Activated naive CD4-positive, alpha-beta T cell treated with anti-CD3 and anti-CD28 coated beads, Interleukin-2, amount 10 ng/mL, durations not matched to agents 7 days and 5 days (primary cell): ENCODE results near the gene CACHD1.
"Not testable (repeated sequence)": the region's sequence is repeated elsewhere in the genome, so short reads cannot be mapped to it uniquely, and the experiment has no call there.

Experiments used
- CTCF ChIA-PET: fragments of 350-600 bp; sonication (Branson Sonifier 250); formaldehyde crosslinking; loops from one replicate; lab custom pipeline; 2021; ENCODE audit warnings: antibody characterized with exemption; lab: Charles Lee
- DNase-seq: peaks from one replicate; pipeline ENCODE4 v3.0.0-alpha.2; 2020
- H3K27ac Mint-ChIP-seq: one replicate; pipeline ENCODE4 v1.8.0; 2021; ENCODE audit warnings: mild to moderate bottlenecking, moderate library complexity, mixed read lengths
- H3K27me3 Mint-ChIP-seq: one replicate; pipeline ENCODE4 v1.8.0; 2021; ENCODE audit warnings: mild to moderate bottlenecking, mixed read lengths
- H3K36me3 Mint-ChIP-seq: one replicate; pipeline ENCODE4 v1.8.0; 2021; ENCODE audit warnings: mixed read lengths
- H3K4me1 Mint-ChIP-seq: one replicate; pipeline ENCODE4 v1.8.0; 2021; ENCODE audit warnings: mixed read lengths
- H3K4me3 Mint-ChIP-seq: one replicate; pipeline ENCODE4 v1.8.0; 2021; ENCODE audit warnings: mild to moderate bottlenecking, moderate library complexity, mixed read lengths
- H3K9me3 Mint-ChIP-seq: one replicate; pipeline ENCODE4 v1.8.0; 2021; ENCODE audit warnings: mixed read lengths

Gene CACHD1

DNA sequence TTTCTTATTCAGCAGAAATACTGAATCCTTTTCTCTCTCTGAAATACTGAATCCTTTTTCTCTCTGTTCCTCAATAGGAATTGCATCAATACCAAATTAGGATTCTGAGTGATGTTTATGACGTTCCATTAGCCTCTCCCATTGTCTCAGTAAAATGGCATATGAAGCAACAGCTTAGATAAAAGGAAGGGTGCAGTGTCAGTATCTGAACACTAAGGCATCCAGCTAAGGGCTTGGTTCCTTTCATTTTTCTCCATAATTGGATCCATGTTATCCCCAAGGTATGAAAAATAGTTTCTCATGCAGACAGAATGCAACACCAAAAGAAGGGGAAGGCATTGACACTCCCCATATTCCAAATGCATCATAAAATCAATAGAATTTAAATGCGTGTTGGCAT is 213.5 kb downstream of the CACHD1 start:
- Mint-ChIP-seq H3K9me3 (no peaks in the 10 kb centered on the region), H3K27me3 (no peaks in the 10 kb centered on the region), H3K27ac (no peak overlapping the region)

DNA sequence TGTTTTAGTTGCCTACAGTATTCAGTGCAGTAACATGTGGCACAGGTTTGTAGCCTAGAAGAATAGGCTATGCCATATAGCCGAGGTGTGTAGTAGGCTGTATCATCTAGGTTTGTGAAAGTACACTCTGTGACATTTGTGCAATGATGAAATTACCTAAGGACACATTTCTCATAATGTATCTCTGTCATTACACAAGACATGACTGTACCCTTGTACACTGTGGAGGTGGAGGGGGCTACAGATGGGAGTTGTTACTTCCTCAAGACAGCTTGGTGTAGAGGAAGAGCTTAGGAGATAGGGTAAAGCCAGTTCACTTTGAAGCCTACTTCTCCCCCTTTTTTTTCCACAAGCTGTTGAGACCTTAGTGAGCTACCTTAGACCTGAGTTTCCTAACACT is 215.3 kb downstream of the CACHD1 start:
- Mint-ChIP-seq H3K9me3 (no peaks in the 10 kb centered on the region), H3K27me3 (no peaks in the 10 kb centered on the region), H3K27ac (no peak overlapping the region), H3K36me3 (no peaks in the 10 kb centered on the region), H3K4me3 (no peak overlapping the region), H3K4me1 (no peaks in the 10 kb centered on the region)
- CTCF ChIA-PET = interaction anchor here (0.6 to 1.5 kb wide), 4 partner anchors 8 to 419 kb away, joined by 3 to 9 read pairs (median 4); no protein-coding TSS in a partner anchor
- no peak for DNase-seq

More for the DNA sequence above, 213.5 kb downstream of the CACHD1 start:
- no peak overlapping the region for H3K4me3 Mint-ChIP-seq
- no peak for DNase-seq
- no peaks in the 10 kb centered on the region for H3K36me3 Mint-ChIP-seq
- CTCF ChIA-PET = interaction anchor here (0.6 to 1.7 kb wide), 6 partner anchors 7 to 414 kb away, joined by 3 to 6 read pairs (median 3); no protein-coding TSS in a partner anchor
- H3K4me1 Mint-ChIP-seq = no peaks in the 10 kb centered on the region

DNA sequence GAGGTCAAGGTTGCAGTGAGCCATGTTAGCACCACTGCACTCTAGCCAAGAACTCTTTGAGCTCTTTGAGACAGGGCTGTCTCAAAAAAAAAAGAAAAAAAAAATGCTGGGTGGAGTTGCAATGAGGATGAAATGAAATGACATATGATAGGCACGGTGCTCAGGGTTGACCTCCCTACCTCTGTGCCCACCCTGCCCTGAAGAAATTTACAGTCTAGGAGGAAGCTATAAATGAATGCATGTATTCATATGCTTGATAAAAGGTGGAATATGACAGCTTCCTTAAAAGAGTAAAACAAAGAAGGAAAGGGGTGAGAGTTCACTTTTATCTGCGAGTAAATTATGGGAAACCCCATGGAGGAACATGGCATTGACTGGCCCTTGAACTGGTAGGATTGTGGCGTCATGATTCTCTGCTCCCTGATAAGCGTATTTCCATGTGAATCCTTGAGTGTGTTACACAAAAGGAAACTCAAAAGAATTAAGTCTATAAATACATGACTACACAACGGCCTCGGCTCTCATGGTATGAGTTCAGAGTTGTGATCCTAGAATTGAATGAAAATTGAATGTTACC is 215.9 kb downstream of the CACHD1 start:
- Mint-ChIP-seq H3K27me3 (no peaks in the 10 kb centered on the region), H3K27ac (no peak overlapping the region)

DNA sequence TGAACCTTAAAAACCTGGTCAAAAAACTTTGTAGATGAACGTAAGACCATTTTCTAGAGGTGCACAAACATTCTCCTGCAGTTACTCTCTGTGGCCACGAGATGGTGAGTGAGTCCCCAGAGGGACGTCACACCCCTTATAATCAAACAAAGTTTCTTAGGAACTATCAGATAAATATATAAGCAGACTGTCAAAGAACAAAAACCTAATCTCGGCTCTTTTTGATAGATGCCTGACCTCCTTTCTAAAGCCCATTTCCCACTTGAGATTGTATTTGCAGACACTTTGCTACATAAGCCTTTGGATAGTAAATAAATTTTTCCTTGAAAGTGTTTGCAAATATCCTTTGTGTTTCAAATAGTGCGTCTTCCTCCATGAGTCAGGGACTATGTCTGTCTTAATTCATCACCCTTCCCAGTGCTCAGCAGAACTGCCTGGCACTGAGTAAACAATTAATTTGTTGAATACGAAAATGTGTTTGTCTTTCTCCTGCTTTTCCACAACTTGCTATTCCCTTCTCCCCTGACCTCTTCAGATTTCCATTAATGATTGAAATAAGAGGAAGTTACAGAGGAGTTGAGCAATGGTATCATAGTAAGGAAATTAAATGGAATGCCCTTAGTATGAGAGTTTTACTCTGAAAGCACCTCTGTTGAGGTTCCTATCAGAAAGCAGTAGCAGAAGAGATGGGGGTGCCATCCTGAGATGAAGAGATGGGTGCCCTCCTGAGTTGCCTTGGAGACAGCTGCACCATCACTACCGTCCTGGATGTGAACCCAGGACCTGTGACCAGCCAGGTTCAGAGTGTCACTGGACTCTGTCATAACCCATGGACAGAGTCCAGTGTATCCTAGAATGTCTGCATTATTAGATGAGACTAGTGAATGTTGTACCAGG is 217.1 kb downstream of the CACHD1 start:
- DNase-seq = peak; percentile 36
- H3K36me3 Mint-ChIP-seq = no peaks in the 10 kb centered on the region
- H3K27ac Mint-ChIP-seq = no peak overlapping the region
- H3K9me3 Mint-ChIP-seq = no peaks in the 10 kb centered on the region
- CTCF ChIA-PET = interaction anchor here (1.0 to 2.1 kb wide), 3 partner anchors 10 to 136 kb away, joined by 4 to 9 read pairs (median 5); no protein-coding TSS in a partner anchor
- no peak overlapping the region for H3K4me3 Mint-ChIP-seq
- H3K27me3 Mint-ChIP-seq = no peaks in the 10 kb centered on the region
- H3K4me1 Mint-ChIP-seq = peaks cover 10% of the 10 kb centered on the region

More for the DNA sequence above, 215.9 kb downstream of the CACHD1 start:
- H3K9me3 Mint-ChIP-seq = no peaks in the 10 kb centered on the region
- H3K36me3 Mint-ChIP-seq = no peaks in the 10 kb centered on the region
- DNase-seq = no peak
- CTCF ChIA-PET = interaction anchor here (0.6 to 1.5 kb wide), 5 partner anchors 9 to 419 kb away, joined by 3 to 9 read pairs (median 3); no protein-coding TSS in a partner anchor
- no peaks in the 10 kb centered on the region for H3K4me1 Mint-ChIP-seq
- no peak overlapping the region for H3K4me3 Mint-ChIP-seq

DNA sequence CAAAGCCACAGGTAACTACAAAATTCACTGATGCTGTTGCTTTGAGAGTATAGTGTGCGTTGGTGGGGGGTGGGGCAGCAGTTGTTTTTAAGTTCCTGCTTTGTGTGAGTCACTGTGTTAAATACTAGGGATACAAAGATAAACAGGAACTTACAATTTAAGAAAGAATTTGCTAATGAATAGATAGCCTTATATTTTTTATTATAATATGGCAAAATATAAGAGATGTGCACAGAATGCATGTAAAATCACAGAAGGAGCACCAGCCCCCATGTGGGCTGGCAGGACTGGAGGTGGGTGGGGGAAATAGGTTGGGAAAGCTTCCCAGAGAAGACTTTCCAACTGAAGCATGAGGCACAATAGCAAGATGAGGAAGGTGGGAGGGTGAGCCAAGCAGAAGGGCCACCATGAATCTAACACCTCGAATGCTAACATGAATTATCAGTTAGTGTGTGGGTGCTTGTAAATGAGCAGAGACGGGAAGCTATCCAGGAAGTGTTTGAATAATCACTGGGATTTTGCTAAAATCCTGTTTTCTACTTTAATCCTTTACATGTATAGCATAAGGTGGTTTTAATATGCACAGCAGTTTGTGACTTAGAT is 217.9 kb downstream of the CACHD1 start:
- Mint-ChIP-seq H3K27me3 (no peaks in the 10 kb centered on the region), H3K4me1 (peaks cover 12% of the 10 kb centered on the region), H3K36me3 (no peaks in the 10 kb centered on the region), H3K27ac (no peak overlapping the region), H3K4me3 (no peak overlapping the region), H3K9me3 (no peaks in the 10 kb centered on the region)
- DNase-seq = no peak
- CTCF ChIA-PET = interaction anchor here (0.6 to 2.1 kb wide), 5 partner anchors 10 to 226 kb away, joined by 3 to 9 read pairs (median 4); no protein-coding TSS in a partner anchor

DNA sequence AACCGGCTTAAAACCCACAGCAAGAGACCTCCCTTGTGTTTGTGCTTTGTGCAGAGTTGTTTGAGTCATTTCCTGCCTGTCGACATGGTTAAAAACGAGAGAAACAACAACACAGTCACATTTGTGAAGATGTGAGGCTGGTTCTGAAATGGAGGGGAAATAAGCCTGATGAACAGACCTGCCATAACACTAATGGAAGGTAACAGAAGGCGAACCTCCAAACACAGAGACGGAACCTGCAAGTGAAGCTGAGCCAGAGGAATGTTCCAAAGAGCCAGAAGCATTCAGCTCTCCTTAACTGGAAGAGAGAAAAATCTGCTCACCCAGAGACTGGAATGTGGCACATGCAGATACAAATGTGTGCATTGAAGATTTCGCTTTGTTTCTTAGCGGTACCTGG is 221.7 kb downstream of the CACHD1 start:
- CTCF ChIA-PET = interaction anchor here (1.0 kb wide), 1 partner anchor 10 kb away, joined by 3 read pairs; no protein-coding TSS in a partner anchor
- Mint-ChIP-seq H3K9me3 (no peaks in the 10 kb centered on the region), H3K4me1 (peaks cover 12% of the 10 kb centered on the region), H3K4me3 (no peak overlapping the region), H3K27me3 (no peaks in the 10 kb centered on the region), H3K36me3 (no peaks in the 10 kb centered on the region), H3K27ac (no peak overlapping the region)
- no peak for DNase-seq

DNA sequence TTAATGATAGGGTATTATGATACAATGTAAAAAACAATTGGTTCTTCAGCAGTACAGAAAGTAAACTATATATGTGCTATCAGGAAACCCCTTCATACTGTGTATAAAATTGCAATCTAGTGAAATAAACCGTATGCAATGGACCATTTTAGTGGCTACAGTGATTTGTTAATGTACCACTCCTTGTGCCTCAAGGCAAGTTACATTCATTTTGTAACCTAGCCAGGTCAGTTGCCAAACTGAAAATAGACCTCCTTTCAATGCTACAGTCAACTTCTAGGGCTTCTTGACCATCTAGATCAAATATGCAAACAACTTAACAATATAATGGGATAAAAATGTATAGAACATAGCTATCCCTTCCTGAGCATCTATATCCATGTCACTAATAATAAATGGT is 223.0 kb downstream of the CACHD1 start:
- Mint-ChIP-seq H3K27ac (no peak overlapping the region), H3K27me3 (no peaks in the 10 kb centered on the region), H3K36me3 (no peaks in the 10 kb centered on the region), H3K9me3 (no peaks in the 10 kb centered on the region), H3K4me1 (peaks cover 12% of the 10 kb centered on the region), H3K4me3 (no peak overlapping the region)
- CTCF ChIA-PET = no interaction called here
- DNase-seq = no peak

DNA sequence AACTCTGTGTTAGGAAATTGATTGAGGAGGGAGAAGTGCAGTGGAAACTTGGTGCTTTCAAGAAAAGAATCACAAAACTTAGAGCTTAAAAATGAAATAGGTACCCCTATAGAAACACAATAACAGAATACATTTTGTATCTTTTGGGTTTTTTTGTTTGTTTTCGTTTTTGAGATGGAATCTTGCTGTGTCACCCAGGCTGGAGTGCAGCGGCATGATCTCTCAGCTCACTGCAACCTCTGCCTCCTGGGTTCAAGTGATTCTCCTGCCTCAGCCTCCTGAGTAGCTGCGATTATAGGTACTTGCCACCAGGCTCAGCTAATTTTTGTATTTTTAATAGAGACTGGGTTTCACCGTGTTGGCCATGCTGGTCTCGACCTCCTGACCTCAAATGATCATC is 223.5 kb downstream of the CACHD1 start:
- H3K4me3 Mint-ChIP-seq = no peak overlapping the region
- H3K27ac Mint-ChIP-seq = no peak overlapping the region
- no peak for DNase-seq
- H3K4me1 Mint-ChIP-seq = peaks cover 12% of the 10 kb centered on the region
- no peaks in the 10 kb centered on the region for H3K27me3 Mint-ChIP-seq
- H3K36me3 Mint-ChIP-seq = no peaks in the 10 kb centered on the region
- H3K9me3 Mint-ChIP-seq = no peaks in the 10 kb centered on the region
- CTCF ChIA-PET = no interaction called here

DNA sequence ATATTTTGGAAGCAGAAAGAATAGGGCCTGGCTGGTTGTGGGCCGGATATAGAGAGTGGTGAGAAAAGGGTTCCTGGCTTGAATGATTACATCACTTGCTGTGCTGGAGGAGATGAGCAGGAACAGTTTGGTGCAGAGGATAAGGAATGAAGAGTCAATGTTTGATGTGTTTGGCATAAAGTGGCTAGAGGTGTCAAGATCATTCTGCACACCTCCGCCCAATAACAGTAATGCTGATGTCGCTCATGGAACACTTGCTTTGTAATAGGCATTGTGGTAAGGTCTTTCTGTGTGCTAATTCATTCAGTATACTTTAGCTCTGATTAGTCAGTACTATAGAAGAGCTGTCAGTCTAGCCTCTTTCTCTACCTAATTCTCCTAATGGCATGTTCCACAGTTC is 226.9 kb downstream of the CACHD1 start:
- Mint-ChIP-seq H3K9me3 (no peaks in the 10 kb centered on the region), H3K27ac (no peak overlapping the region), H3K4me1 (peaks cover 5% of the 10 kb centered on the region), H3K27me3 (peaks cover 8% of the 10 kb centered on the region), H3K36me3 (no peaks in the 10 kb centered on the region), H3K4me3 (no peak overlapping the region)
- no peak for DNase-seq
- CTCF ChIA-PET = interaction anchor here (0.6 to 1.4 kb wide), 2 partner anchors 22 to 366 kb away, joined by 3 read pairs; no protein-coding TSS in a partner anchor

DNA sequence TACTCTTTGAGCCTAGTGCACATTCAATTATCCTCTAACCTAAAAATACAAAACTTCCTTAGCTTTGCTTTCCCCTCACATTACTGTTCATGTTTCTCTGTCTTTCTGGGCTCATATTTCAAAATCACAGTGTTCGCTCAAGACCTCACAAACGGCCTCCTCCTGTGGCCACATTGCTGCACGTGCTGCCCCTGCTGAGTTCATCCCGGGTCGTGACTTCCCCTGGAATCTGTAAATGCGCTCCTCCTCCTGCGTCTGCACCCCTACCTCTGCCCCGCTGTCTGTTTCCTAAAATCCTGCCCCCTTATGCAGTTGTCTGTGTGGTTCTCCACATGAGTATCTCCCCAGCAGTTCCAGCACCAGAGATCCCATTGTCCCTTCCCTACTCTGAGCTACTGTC is 229.4 kb downstream of the CACHD1 start:
- no peaks in the 10 kb centered on the region for H3K4me1 Mint-ChIP-seq
- H3K4me3 Mint-ChIP-seq = no peak overlapping the region
- no peak for DNase-seq
- H3K9me3 Mint-ChIP-seq = no peaks in the 10 kb centered on the region
- CTCF ChIA-PET = no interaction called here
- no peak overlapping the region for H3K27ac Mint-ChIP-seq
- peaks cover 14% of the 10 kb centered on the region for H3K27me3 Mint-ChIP-seq
- no peaks in the 10 kb centered on the region for H3K36me3 Mint-ChIP-seq

DNA sequence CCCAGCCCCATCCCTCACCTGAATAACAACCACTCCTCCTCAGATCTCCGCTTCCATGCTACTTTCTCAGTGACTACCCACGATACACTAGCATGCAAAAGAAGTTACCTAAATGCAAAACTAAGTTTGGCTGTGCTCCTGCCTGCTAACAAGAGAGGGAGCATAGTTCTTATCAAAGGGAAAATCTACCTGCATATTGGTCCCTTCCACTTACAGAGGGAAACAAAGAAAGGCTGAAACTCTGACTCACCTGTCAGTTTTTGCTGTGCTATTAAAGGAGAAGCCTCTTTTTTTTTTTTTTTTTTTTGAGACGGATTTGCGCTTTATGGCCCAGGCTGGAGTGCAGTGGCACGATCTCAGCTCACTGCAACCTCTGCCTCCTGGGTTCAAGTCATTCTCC is 231.1 kb downstream of the CACHD1 start:
- no peaks in the 10 kb centered on the region for H3K9me3 Mint-ChIP-seq
- H3K27ac Mint-ChIP-seq = no peak overlapping the region
- DNase-seq = no peak
- H3K4me1 Mint-ChIP-seq = no peaks in the 10 kb centered on the region
- H3K36me3 Mint-ChIP-seq = no peaks in the 10 kb centered on the region
- H3K4me3 Mint-ChIP-seq = no peak overlapping the region
- CTCF ChIA-PET = interaction anchor here (1.0 kb wide), 1 partner anchor 123 kb away, joined by 3 read pairs; no protein-coding TSS in a partner anchor
- H3K27me3 Mint-ChIP-seq = peaks cover 14% of the 10 kb centered on the region

DNA sequence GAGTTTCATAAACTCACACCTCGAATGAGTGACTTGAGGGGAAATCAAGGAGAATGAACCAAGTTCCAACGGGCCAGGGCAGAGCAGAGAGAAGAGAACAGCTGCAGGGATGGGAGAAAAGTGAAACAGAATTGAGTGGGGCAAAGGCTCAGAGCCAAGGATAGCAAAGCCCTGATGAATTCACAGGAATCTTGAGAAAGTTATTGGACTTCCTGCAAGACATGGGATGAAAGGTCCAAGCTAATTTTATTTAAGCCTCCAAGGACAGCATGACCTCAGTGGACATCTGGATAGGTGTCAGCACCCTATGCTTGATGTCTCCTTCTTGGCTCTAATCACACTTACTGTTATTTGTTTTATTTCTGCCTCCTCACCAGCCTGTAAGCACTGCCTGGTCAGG is 232.0 kb downstream of the CACHD1 start:
- Mint-ChIP-seq H3K36me3 (no peaks in the 10 kb centered on the region), H3K4me3 (no peak overlapping the region), H3K27me3 (peaks cover 14% of the 10 kb centered on the region), H3K27ac (no peak overlapping the region), H3K9me3 (no peaks in the 10 kb centered on the region), H3K4me1 (no peaks in the 10 kb centered on the region)
- CTCF ChIA-PET = interaction anchor here (1.0 kb wide), 1 partner anchor 123 kb away, joined by 3 read pairs; no protein-coding TSS in a partner anchor
- DNase-seq = no peak

DNA sequence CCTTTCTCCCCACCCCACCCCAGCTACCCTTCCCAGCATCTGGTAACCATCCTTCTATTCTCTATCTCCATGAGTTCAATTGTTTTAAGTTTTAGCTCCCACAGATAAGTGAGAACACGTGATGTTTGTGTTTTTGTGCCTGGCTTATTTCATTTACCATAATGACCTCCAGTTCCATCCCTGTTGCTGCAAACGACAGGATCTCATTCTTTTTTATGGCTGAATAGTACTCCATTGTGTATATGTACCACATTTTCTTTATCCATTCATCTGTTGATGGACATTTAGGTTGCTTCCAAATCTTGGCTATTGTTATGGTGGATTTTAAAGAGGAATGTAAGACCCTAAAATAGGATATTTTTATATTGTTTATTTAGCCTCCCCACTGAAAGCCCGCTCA is 232.7 kb downstream of the CACHD1 start:
- H3K4me1 Mint-ChIP-seq, CTCF ChIA-PET, H3K9me3 Mint-ChIP-seq, H3K4me3 Mint-ChIP-seq, DNase-seq, H3K27ac Mint-ChIP-seq, H3K36me3 Mint-ChIP-seq: not testable (repeated sequence)
- peaks cover 14% of the 10 kb centered on the region for H3K27me3 Mint-ChIP-seq

DNA sequence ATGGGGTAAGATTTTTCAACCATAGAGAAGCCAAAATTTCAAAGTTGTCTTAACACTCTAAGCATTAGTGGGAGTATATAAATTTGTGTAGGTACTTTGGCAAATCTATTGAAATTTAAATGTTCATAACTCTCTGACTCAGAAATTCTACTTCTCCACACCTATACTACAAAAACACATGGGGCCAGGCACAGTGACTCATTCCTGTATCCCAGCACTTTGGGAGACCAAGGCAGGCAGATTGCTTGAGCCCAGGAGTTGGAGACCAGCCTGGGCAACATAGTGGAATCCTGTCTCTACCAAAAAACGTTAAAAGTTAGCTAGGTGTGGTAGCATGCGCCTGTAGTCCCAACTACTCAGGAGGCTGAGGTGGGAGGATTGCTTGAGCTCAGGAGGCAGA is 233.7 kb downstream of the CACHD1 start:
- H3K4me1 Mint-ChIP-seq = no peaks in the 10 kb centered on the region
- no peak for DNase-seq
- H3K4me3 Mint-ChIP-seq = no peak overlapping the region
- CTCF ChIA-PET = no interaction called here
- H3K27ac Mint-ChIP-seq = no peak overlapping the region
- no peaks in the 10 kb centered on the region for H3K9me3 Mint-ChIP-seq
- peaks cover 14% of the 10 kb centered on the region for H3K27me3 Mint-ChIP-seq
- no peaks in the 10 kb centered on the region for H3K36me3 Mint-ChIP-seq
